ENCODE data around the gene TOM1L2.
"Not testable (repeated sequence)": the region's sequence is repeated elsewhere in the genome, so short reads cannot be mapped to it uniquely, and the experiment has no call there.

Gene TOM1L2

DNA sequence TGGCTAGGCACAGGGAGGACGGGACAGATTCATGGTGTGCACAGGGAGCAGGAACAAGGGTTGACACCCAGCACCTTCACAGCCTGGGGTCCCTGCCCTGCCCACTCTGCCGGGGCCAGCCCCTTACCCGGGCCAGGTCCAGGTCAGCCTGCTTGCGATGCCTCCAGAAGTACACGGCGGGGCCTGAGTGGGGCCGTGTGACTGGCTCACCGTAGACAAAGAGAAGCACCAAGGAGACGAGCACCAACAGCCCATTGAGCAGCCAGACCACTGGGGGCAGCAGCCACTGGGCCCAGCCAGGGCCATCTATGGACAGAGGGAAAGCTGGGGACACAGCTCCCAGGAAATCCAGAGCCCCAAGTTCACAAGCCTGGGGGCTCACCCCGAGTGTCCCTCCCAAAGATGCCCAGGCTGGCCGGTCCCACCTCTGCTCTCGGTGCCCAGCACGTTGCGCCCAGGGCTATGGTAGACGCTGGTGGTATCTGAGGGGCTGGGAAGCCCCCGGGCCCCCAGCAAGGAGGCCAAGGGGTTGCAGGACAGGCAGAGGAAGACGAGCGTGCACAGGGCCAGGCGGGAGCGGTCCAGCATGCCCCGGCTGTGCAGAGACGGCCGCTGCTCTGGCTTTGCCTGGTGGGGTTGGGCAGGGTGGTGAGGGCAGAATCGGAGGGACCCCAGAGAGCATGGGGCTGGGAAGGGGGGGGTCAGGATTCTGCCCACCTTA, 155.2 kb downstream of the TOM1L2 start:
- no peak for DNase-seq (ENCODE audit: low spot score)

DNA sequence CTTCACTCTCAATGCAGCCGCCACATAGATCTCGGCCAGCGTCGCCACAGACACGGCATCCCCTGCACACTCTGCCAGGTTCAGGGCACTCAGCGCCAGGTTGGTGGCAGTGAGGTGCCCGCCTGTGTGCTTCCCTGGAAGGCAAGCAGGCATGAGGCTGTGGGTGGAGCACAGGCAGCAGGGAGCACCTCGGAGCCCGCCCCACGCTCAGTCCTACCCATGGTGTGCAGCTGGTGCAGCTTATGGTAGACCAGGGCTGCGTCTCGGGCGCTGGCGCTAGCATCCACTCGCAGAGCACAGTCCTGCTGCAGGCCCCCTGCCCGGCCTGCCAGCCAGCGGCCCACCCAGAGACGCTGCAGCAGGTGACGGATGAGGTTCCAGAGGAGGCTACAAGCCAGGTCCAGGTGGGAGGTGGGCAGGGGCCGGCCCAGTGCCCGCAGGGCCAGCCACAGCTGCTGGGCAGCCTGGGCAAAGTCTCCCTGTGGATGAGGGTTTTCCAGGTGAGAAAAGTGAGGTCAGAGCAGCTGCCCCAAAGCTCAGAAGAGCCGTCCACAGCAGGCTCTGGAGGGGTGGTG, 155.9 kb downstream of the TOM1L2 start:
- DNase-seq (ENCODE audit: low spot score), result no peak

DNA sequence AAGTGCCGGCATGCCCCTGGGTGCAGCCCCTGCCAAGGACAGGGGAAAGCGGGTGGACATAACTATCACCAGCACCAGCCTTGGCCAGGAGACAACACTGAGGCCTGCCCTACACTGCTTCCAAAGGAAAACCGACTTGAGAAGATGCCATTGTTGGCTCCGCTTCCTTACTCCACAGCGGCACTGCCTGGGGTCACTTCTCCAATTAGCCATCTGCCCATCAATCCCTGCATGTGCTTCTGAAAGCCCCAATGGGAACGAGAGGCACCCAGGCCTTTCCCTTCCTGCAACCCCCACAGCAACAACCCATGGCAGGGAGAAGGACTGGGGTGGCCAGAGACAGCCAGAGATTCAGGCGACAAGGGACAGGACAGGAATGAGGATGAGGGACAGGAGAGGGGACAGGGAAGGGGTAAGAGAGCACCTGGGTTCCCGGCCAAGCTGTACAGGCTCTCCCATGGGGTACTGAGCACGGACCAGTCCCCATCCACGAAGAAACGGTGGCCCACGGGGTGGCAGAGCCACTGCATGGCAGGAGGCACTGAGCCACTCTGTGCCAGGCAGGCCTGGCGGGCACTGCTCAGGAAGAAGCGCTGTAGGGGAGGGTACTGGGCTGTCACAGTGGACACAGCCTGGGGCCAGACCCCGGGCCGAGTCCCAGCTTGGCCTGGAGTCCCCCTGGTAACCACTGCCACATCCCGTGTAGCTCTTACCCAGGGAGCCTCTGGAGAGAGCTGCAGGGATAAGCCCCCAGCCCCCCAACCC, 156.6 kb downstream of the TOM1L2 start:
- DNase-seq (ENCODE audit: low spot score), result no peak

DNA sequence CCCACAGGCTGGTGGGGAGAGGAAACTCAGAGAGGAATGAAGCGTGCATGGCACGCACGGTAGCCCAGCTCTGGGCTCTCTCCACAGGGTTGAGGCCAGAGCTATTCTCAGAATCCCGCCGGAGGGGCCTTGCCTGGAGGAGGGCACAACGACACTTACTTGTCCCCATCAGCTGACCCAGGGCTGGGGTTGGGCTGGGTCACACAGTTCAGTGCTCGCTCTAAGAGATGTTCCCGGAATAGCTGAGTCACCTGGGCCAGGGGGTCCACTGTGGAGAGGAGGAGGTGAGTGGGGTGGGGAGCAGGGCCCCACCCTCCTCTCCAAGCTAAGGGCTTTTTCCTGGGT, 157.2 kb downstream of the TOM1L2 start:
- DNase-seq (ENCODE audit: low spot score), result no peak

DNA sequence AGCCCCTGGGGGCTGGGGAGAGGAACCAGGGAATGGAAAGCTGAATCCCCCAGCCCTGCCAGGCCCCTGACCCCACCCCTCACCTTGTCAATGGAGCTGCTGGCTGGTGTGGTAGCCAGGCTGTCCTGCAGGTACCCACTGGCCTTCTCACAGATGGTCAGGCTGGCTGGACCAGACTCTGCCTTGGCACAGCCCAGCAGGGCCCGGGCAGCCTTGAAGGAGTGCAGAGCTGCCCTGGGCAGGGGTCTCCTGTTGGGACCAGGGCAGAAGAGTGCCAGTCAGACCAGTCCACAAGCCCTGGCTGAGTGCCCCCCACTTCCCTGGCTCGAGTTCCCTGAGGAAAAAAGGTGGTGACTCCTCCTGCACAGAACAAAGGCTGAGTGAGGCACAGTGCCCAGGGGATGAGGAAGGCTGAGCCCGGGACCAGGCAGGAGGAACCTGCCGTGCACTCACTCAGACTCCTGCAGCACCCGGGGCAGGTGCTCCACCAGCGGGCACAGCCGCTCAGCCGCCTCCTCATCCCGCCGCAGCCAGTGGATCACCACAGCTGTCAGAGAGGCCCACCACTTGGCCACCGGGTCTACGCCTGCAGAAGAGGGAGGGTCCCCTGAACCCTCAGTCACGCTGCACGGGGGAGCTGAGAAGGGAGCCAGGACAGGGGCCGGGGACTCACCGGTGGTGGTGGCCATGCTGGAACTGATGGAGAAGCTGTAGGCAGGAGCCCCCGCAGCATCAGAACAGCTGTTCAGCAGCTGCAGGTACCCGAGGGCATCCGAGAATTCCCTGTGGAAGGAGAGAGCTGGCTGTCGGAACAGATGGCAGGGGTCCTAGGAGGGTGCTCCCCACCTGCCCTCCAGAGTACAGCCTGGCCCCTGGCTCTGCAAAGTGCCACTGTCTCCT, 157.8 kb downstream of the TOM1L2 start:
- no peak for DNase-seq (ENCODE audit: low spot score)

DNA sequence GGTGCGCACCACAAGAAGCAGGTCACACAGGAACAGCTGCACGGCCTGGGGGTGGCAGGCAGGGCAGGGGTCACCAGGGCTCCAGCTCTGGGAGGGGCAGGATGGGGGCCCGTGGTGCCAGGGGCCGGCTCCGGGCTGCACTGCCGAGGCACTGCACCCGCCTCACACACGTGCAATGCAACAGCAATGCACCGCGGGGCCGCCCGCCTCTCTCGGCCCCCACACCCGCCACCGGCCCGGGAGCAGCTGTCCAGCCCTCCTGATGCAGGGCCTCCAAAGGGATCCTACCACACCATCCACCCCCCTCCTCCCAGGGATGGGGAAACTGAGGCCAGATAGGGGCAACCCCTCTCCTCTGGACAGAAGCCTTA, 158.5 kb downstream of the TOM1L2 start:
- DNase-seq (ENCODE audit: low spot score), result no peak

DNA sequence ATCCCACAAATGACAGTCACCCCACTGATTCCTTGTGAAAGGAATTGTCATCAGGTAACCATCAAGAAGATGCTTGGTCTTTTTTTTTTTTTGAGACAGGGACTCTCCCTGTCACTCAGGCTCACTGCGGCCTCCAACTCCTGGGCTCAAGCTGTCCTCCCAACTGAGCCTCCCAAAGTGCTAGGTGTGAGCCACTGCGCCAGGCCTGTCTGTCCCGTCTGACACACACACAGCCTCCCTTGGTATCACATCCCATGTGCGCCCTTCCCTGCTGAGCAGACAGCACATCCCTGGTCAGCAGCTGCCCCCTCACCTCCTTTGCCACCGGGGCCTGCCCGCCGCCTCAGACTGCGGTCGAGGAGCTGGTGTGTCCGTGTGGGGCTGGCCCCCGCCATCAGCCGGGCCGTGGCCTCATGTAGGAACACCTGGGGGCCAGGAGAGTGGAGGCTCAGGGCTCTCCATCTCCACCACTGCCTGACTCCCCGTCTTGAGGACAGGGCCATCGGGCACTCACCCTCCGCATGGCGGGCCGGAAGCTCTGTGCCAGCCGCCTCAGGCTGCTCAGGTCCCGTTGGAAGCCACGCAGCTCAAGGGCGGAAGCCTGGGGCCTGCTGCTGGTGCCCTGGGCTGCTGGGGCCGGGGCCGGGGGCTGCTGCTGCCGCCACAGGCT, 159.0 kb downstream of the TOM1L2 start:
- DNase-seq (ENCODE audit: low spot score), result no peak

DNA sequence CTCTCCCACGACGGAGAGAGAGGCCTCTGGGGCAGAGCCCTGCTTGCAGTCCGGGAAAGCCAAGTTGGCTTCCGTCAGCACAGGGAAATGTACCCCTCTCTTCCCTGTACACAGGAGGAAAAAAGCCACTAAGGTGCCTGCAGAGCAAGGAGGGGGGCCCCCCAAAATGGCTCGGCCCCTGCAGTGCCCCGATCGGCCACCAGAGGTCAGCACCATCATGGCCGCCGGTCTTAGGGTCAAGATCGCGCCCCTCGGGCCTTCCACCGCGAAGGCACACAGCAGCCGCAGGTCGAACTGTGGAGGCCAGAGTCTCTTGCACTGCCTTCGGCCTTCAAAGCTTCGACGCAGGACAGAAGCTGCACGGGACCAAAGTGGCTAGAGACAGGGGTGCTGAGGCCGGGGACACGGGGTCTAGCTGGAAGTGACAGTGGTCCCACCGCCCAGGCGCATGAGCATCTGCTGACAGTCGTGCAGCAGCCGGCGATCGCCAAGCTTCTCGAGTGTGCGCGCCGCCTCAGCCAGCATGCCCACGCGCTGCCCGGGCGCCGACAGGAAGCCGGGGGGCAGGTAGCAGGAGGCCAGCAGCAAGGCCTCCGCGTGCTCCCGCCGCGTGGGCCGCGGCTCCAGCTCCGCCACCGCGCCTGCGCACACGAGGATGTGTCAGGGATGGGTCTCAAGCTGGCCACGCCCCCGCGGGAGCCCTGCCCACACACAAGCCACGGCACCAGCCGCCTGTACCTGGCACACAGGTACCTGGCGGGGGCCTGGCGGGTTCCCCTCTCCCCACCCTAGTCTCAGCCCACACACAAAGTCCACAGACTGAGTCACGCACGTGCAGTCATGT, 159.8 kb downstream of the TOM1L2 start:
- peak; percentile 55 for DNase-seq (ENCODE audit: low spot score)

DNA sequence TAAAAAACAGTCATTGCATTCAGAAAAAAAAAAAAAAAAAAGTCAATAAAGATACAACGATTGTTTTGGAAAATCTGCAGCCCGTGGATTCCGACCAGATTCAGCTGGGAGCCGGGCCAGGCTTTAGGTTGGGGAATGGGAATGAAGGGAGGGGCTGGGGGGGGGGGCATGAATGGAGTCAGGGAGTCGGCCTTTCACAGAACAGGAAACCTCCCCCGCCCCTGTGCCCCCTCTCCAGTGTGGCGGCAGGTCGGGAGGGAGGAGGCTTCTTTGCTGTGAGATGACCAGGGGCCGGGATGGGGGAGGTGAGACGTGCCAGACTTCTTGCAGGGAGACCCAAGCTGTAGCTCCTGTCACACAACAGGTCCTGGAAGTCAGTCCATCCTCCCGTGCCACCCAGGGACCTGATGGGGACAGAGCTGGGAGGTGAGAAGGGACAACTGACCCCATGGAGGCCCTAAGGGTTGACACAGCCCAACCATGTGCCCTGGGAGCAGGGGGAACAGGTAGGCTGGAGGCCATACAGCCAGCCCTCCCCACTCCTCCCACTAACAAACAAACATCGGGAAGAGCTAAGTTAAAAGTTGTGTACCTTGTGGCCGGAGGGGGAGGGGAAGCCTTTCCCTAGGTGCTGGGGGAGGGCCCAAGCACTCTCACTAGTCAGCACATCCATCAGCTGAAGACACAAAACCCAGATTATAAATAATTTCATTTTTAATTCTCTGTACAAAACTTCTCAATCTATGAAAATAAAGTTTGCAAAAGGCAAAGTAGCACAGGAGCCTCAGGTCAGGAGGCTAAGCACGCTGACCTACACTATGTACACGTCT, 160.6 kb downstream of the TOM1L2 start:
- no peak for DNase-seq (ENCODE audit: low spot score)

DNA sequence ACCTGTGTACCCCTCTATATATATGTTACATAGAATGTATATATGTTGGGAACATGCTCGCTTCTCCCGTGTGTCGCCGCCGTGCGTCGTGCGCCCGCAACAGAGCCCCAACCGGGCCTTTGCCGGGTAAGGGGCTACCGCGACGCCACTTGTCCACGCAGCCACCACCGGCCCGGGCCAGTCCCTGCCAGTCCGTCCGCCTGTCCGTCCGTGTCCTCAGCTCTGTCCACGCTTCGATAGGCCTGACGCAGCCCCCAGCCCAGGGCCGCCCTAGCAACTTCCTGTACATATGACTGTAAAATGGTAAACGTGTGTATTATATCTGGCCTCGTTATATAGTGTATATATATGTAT, 161.3 kb downstream of the TOM1L2 start:
- no peak for DNase-seq (ENCODE audit: low spot score)

DNA sequence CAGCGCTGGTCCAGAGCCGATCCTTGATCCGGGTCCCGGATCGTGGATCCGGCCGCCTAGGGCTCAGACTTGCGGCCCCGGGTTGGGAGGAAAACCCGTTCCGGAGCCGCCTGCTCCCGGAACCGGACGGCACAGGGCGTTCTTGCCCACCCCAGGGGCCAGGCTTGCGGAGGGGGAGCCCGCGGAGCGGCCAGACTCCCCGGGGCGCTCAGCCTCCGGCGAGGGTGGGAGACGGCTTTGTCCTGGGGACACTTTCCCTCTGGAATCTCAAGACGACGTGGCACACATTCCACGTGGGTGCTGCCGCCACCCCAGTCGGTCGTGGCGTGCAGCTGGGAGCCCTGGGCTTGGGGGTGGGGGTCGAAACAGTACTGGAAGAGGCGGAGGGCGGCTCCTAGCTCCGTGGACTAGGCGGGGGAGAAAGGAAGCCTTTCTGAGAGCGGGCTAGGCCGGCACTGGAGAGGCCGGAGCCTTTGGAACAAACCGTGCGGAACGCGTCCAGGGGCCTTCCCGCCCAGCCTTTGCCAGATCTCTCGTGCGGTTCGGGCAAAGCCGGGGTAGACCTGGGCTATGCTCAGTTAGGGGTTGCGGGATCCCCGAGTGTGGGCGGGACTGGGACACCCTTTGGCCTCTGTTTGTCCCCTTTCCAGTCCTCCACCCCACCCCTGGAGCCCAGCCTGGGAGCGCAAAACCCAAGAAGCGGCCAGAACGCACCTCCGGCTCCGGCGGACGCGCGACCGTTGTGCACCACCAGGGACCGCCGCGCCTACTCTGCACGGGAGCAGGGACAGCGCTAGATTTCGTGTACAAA, 161.9 kb downstream of the TOM1L2 start:
- no peak for DNase-seq (ENCODE audit: low spot score)

DNA sequence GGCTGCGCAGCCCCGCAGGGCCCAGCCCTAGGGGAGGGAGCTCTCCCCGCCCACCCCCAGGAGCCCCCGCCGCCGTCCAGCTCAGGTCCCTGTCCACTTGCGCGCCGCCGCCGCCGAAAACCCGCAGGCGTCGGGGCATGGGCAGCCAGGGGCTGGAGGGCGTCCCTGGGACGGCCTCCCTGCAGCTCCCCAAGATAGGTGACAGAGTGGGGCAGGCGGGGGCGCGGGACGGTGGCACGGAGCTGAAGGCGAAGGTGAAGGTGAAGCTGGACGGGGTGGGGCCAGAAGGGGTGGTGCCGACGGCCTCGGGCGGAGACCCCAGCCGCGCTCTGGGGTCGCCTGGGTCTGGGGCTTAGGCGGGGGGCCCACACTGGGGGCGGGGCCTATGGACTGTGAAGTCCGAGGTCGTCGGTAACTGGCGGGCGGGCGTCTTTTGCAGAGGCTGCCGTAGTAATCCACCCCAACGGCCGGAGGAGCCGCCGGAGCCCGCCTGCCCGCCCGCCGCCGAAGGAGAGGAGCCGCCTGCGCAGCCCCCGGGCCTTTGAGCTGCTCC, 162.6 kb downstream of the TOM1L2 start:
- no peak for DNase-seq (ENCODE audit: low spot score)

DNA sequence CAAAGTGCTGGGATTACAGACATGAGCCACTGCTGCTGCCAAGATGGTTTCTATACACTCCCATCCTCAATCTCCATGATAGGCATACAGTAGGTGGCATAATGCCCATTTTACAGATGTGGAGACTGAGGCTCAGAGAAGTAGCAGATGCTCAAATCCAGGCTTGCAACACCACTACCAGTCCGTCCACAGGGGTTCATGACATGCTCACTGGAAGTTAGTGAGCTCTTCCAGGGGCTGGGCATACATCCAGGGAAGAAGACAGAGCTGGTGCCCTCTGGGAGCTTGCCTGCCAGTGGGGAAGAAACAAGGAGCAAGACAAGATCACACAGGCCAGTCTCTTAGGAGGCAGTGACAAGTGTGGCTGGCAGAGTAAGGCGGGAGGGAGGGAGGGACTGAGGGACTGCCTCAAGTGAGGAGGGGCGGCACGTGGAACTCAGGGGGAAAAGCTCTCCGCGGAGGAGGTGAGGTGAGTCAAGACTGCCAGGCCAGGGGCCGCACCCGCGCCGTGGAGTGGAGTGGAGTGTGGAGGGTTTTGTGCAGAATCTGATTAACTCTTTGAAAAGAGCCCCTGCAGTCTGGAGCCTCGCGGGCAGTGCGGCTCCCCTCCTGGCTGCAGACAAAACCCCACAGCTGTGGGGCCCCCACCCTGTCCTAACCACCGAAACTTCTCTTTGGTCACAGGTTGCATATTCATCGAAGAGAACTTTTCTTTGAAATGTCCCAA, 163.3 kb downstream of the TOM1L2 start:
- DNase-seq (ENCODE audit: low spot score), result no peak

DNA sequence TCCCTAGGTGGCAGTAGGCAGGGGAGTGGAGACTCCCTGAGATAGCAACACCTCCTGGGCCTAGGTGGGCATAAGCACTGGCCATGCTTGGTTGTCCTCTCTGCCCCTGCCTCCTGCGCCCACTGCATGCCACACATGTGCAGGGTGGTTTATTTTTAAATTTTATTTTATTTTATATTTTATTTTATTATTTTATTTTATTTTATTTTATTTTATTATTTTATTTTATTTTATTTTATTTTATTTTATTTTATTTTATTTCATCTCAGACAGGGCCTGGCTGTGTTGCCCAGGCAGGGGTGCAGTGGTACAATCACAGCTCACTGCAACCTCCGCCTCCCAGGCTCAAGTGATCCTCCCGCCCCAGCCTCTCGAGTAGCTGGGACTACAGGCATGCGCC, 164.0 kb downstream of the TOM1L2 start:
- not testable (repeated sequence) for DNase-seq (ENCODE audit: low spot score)

DNA sequence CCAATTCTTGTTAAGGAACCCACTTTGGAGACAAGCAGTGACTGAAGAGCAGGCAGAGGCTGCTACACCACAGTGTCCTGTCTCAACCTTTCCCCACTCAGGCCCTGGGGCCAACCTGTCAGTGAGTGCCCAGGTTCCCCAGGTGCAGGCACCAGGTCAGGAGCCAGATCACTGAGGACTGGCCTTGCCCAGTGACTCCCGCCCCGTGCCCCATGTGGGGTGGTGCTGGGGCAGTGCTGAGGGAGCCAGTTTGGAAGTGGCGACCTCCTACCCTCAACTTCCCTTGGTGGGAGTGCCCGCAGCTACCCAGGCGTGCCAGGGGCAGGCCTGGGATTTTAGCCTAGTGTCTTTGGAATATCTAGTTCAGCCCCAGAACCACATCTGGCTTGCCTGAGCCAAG, 164.8 kb downstream of the TOM1L2 start:
- DNase-seq (ENCODE audit: low spot score), result no peak

DNA sequence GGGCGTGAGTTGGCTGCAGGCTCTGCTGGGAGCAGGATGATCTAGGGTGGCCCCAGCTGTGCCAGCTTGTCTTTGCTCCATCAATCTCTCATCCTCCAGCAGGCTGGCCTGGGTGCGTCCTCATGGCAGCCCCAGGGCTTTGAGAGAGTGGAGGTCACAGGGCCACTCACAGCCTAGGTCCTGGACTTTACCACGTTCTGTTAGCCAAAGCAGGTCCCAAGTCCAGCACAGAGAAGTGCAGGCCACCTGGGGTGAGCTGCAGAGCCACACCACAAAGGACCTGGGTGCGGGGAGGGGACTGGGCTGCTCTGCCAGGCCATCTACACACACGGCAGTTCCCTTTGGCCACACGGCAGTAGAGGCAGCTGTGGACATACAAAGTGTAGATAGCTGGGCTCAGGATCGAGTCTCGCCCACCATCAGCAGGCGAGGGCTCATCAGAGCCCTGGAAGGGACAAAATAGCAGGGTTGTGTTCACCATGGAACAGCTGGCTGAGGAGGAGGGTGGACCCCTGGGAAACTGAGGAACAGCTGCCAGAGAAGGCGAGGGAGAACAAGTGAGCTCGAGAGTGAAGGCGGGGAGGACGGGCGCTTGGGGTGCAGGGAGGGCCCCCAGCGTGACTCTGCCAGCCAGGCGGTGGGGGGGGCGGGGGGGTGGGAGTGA, 165.5 kb downstream of the TOM1L2 start:
- DNase-seq (ENCODE audit: low spot score), result no peak

DNA sequence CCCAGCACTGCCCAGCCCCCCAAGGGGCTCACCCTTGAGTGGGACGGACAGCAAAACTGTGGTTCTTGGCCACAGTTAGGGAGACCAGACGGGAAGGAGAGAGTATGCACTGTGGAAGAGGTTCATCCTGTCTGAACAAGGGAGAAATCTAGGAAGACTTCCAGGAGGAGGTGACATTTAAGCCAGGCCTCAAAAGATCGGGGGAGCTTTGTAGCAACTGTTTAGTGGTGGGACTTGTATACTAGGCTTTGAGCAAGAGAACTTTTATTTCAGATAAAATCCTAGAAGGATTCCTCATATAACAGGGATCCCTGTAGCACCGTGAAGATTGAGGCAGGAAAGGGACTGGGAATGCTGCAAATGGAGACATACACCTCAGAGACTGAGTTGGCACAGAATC, 166.2 kb downstream of the TOM1L2 start:
- DNase-seq (ENCODE audit: low spot score), result no peak

DNA sequence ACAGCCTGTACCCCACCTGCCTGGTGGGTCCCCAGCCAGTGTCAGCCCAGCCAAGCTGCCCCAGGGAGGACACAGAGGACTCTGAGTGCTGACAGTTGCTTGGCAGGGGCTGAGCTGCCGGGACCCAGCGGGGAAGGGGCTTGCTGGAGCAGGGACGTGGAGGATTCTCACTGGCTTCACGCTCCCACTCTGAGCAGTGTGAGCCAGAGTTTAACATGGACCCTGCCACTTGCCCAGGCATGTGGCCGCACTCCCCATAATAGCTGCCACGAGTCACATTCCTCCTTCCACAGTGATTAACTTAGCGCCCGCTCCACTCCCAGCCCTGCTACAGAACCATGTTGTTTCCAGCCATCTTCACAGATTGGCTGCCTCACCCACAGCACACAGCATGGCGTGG, 166.6 kb downstream of the TOM1L2 start:
- DNase-seq (ENCODE audit: low spot score), result no peak

Measured in CD4-positive, alpha-beta T cell treated with Interleukin-6 at 100 ng/mL for 8 hours (primary cell).